Measurements from ENCODE around the gene SEPHS2. TPM values are rescaled to one million over a fixed set of nuclear protein-coding genes. Genes with fewer than 3 reads are reported as not detected.

The SEPHS2 gene
- total RNA-seq, 6 experiments from 2014 or later, result 29.7 to 36.7 (median 31.1) TPM

GRCh38 chr16:30430428-30430970, 15.2 kb downstream of the SEPHS2 start:
- Mint-ChIP-seq H3K4me1 (ENCODE audit: low read depth) (no peaks in the 10 kb centered on the region), H3K27ac (no peak overlapping the region), H3K4me3 (no peak overlapping the region), H3K36me3 (ENCODE audit: low read depth) (peaks cover 11% of the 10 kb centered on the region), H3K27me3 (ENCODE audit: insufficient read depth) (peaks cover 6% of the 10 kb centered on the region), H3K9me3 (no peaks in the 10 kb centered on the region)
- peak; percentile 62 for TF ChIP-seq CTCF (IDR thresholded peaks at IDR 0.05)
- DNase-seq, result no peak

DNA sequence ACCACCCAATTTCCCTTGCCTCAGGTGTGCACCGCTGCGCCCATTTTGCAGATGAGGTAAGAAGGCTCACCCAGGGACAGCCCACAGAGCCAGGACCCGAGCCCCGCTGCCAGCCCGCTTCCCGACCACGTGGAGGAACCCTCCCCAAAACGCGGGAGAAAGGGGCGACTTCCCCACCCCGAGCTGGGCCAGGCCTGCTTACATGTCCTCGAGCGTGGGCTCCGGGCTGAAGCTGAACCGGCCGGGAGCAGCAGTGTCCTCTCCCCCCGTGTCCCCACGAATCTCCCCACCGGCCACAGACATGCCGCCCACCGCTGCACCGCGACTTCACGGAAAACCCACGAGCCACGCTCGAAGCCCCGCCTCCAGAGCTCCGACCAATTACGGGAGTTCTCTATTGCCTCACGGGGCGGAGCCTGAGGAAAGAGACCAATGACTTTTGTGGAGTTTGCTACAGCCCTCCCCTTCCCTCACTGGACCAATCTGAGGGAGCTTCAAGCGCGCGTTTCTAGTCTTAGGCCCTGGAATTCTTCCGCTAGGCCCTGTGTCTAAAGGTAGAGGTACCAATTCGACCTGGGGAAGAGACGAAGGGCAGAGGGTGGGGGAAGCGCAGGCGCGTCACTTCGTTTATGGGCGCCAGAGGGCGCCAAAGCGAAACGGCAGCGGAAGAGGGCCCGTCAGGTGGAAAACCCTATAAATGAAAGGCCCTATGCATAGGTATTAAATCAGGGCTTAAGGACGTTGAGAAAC, 15.8 kb downstream of the SEPHS2 start, which contains the start of gene DCTPP1:
Gene DCTPP1, minus strand, starts transcription at position 353 of the 750 bp plus-strand sequence. Its CDS starts 50 bp downstream, at position 303.
- H3K9me3 Mint-ChIP-seq, result no peaks in the 10 kb centered on the region
- H3K27ac Mint-ChIP-seq, result no peak within 1 kb of the TSS
- no peak within 1 kb of the TSS for H3K4me3 Mint-ChIP-seq
- H3K36me3 Mint-ChIP-seq (ENCODE audit: low read depth), result peaks cover 11% of the 10 kb centered on the region
- TF ChIP-seq CTCF (IDR thresholded peaks at IDR 0.05), result peak; percentile 83
- no peaks in the 10 kb centered on the region for H3K4me1 Mint-ChIP-seq (ENCODE audit: low read depth)
- DNase-seq, result peak; percentile 98
- peaks cover 6% of the 10 kb centered on the region for H3K27me3 Mint-ChIP-seq (ENCODE audit: insufficient read depth)

- Mint-ChIP-seq H3K4me3 (no peak overlapping the region), H3K27ac (no peak overlapping the region), H3K27me3 (ENCODE audit: insufficient read depth) (peaks cover 6% of the 10 kb centered on the region), H3K36me3 (ENCODE audit: low read depth) (peaks cover 11% of the 10 kb centered on the region), H3K9me3 (no peaks in the 10 kb centered on the region), H3K4me1 (ENCODE audit: low read depth) (no peaks in the 10 kb centered on the region)
- no peak for DNase-seq
- no peak for TF ChIP-seq CTCF (IDR thresholded peaks at IDR 0.05)
Observed at GRCh38 chr16:30429418-30429677, 16.3 kb downstream of the SEPHS2 start.

GRCh38 chr16:30428055-30428454, 17.6 kb downstream of the SEPHS2 start:
- H3K9me3 Mint-ChIP-seq, result no peaks in the 10 kb centered on the region
- peaks cover 5% of the 10 kb centered on the region for H3K27me3 Mint-ChIP-seq (ENCODE audit: insufficient read depth)
- H3K27ac Mint-ChIP-seq, result no peak overlapping the region
- no peak overlapping the region; the same call in 1 of the 2 replicates for H3K4me3 Mint-ChIP-seq
- no peak for TF ChIP-seq CTCF (IDR thresholded peaks at IDR 0.05)
- H3K36me3 Mint-ChIP-seq (ENCODE audit: low read depth), result peaks cover 11% of the 10 kb centered on the region
- no peaks in the 10 kb centered on the region for H3K4me1 Mint-ChIP-seq (ENCODE audit: low read depth)
- no peak for DNase-seq

DNA sequence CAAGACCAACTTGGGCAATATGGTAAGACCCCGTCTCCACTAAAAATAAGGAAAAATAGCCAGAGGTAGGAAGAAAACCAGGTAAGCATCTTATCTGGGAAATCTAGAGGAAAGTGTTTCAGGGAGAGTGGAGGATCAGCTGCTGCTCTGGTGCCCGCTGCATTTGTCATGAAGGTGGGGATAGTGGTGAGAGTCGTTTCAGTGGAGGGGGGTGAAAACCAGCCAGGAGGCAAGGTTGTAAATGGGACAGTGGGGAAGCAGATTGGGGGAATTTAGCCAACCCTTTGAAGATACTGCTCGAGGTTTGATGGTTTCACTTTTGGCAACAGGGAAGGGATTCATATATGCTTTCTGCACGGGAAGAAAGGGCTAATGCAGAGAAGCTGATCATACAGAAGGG, 24.7 kb downstream of the SEPHS2 start:
- no peak for DNase-seq
- peaks cover 8% of the 10 kb centered on the region for H3K27me3 Mint-ChIP-seq (ENCODE audit: insufficient read depth)
- no peak for TF ChIP-seq CTCF (IDR thresholded peaks at IDR 0.05)
- H3K9me3 Mint-ChIP-seq, result no peaks in the 10 kb centered on the region
- peaks cover 16% of the 10 kb centered on the region for H3K36me3 Mint-ChIP-seq (ENCODE audit: low read depth)
- H3K4me1 Mint-ChIP-seq (ENCODE audit: low read depth), result peaks cover 13% of the 10 kb centered on the region
- no peak overlapping the region for H3K27ac Mint-ChIP-seq
- H3K4me3 Mint-ChIP-seq, result no peak overlapping the region

Measured in HFFc6 (cell line).